ENCODE results near the gene WLS.

DNA sequence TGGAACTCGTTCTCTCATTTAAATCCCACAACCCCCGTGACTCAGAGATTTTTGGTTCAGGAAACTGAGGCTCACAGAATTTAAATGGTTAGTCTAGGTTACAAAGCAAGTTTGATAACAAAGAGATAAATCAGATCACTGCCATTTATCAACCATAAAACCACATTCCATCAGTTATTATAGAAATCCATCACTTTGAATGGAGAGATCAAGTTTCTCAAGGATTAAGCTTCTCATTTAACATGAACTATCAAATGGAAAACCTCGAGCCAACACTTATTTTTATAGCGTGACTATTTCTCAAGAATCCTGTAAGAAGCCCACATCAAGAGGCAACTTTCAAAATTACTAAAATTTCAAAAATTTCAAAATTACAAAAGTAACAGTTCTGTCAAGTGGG, 11.9 kb downstream of the WLS start:
- TF ChIP-seq GATA2 (IDR thresholded peaks at IDR 0.05; ENCODE audit: low read depth, low read length): no peak
- TF ChIP-seq GATA3 (IDR thresholded peaks at IDR 0.05; ENCODE audit: low read depth, low read length): no peak
